ENCODE data around the gene TOMM6. TPM values are rescaled to one million over a fixed set of nuclear protein-coding genes. Genes with fewer than 3 reads are reported as not detected.

TOMM6 gene
- total RNA-seq, 1 experiment from 2014 or later = 142 TPM

GRCh38 chr6:41757271-41757670, 30.2 kb upstream of the TOMM6 start:
- Histone ChIP-seq H3K36me3 (ENCODE audit: low read depth, low read length) (no peaks in the 10 kb centered on the region), H3K79me2 (ENCODE audit: low read length) (no peaks in the 10 kb centered on the region), H3K4me1 (ENCODE audit: insufficient read depth, low read length) (no peaks in the 10 kb centered on the region), H3K27ac (ENCODE audit: low read length) (no peak overlapping the region), H3K4me3 (ENCODE audit: low read length) (no peak overlapping the region), H3K27me3 (ENCODE audit: low read length) (no peaks in the 10 kb centered on the region), H3F3A (ENCODE audit: low read length, unreplicated experiment) (no peaks in the 10 kb centered on the region), H2AFZ (ENCODE audit: low read length) (no peak overlapping the region), H3K9me2 (replicated peaks; ENCODE audit: low read length) (no peaks in the 10 kb centered on the region), H3K9me3 (ENCODE audit: low read length) (no peaks in the 10 kb centered on the region), H3K4me2 (ENCODE audit: low read length) (no peak overlapping the region), H3K9ac (ENCODE audit: low read length) (no peak overlapping the region), H4K20me1 (ENCODE audit: low read length) (no peaks in the 10 kb centered on the region)
- BruUV-seq (replicated peaks) = no TSS peak
- no peak for ATAC-seq
- POLR2A ChIA-PET (ENCODE audit: unreplicated experiment) = no interaction called here
- CTCF ChIA-PET = no interaction called here
- TF ChIP-seq CTCF (conservative IDR thresholded peaks at IDR 0.05; ENCODE audit: low read depth, low read length) (no peak), EZH2 (IDR thresholded peaks at IDR 0.05; ENCODE audit: low read length, unreplicated experiment) (no peak), EZH2phosphoT487 (IDR thresholded peaks at IDR 0.05; ENCODE audit: borderline replicate concordance, low read length) (no peak)
- intact Hi-C loops (cut with micrococcal nuclease) = no loop called here
- no peak for DNase-seq

- Histone ChIP-seq H3K9me3 (ENCODE audit: low read length) (no peaks in the 10 kb centered on the region), H2AFZ (ENCODE audit: low read length) (no peak overlapping the region), H3K9ac (ENCODE audit: low read length) (no peak overlapping the region), H4K20me1 (ENCODE audit: low read length) (no peaks in the 10 kb centered on the region), H3K4me3 (ENCODE audit: low read length) (no peak overlapping the region), H3K36me3 (ENCODE audit: low read depth, low read length) (no peaks in the 10 kb centered on the region), H3K4me2 (ENCODE audit: low read length) (no peak overlapping the region), H3K27ac (ENCODE audit: low read length) (no peak overlapping the region), H3K4me1 (ENCODE audit: insufficient read depth, low read length) (no peaks in the 10 kb centered on the region), H3K27me3 (ENCODE audit: low read length) (no peaks in the 10 kb centered on the region), H3K9me2 (replicated peaks; ENCODE audit: low read length) (no peaks in the 10 kb centered on the region), H3K79me2 (ENCODE audit: low read length) (no peaks in the 10 kb centered on the region), H3F3A (ENCODE audit: low read length, unreplicated experiment) (no peaks in the 10 kb centered on the region)
- DNase-seq = no peak
- TF ChIP-seq CTCF (conservative IDR thresholded peaks at IDR 0.05; ENCODE audit: low read depth, low read length) = no peak
- no peak for TF ChIP-seq EZH2phosphoT487 (IDR thresholded peaks at IDR 0.05; ENCODE audit: borderline replicate concordance, low read length)
- no peak for TF ChIP-seq EZH2 (IDR thresholded peaks at IDR 0.05; ENCODE audit: low read length, unreplicated experiment)
- POLR2A ChIA-PET (ENCODE audit: unreplicated experiment) = no interaction called here
- intact Hi-C loops (cut with micrococcal nuclease) = no loop called here
- BruUV-seq (replicated peaks) = no TSS peak
- CTCF ChIA-PET = no interaction called here
- no peak for ATAC-seq
These were observed 29.4 kb upstream of the TOMM6 start for GRCh38 chr6:41757931-41758640.

- Histone ChIP-seq H4K20me1 (ENCODE audit: low read length) (no peaks in the 10 kb centered on the region), H3K4me1 (ENCODE audit: insufficient read depth, low read length) (no peaks in the 10 kb centered on the region), H3K9ac (ENCODE audit: low read length) (no peak overlapping the region), H3F3A (ENCODE audit: low read length, unreplicated experiment) (no peaks in the 10 kb centered on the region), H3K4me3 (ENCODE audit: low read length) (no peak overlapping the region), H3K27ac (ENCODE audit: low read length) (no peak overlapping the region), H2AFZ (ENCODE audit: low read length) (no peak overlapping the region), H3K9me2 (replicated peaks; ENCODE audit: low read length) (no peaks in the 10 kb centered on the region), H3K79me2 (ENCODE audit: low read length) (no peaks in the 10 kb centered on the region), H3K4me2 (ENCODE audit: low read length) (no peak overlapping the region), H3K36me3 (ENCODE audit: low read depth, low read length) (no peaks in the 10 kb centered on the region), H3K27me3 (ENCODE audit: low read length) (no peaks in the 10 kb centered on the region), H3K9me3 (ENCODE audit: low read length) (no peaks in the 10 kb centered on the region)
- TF ChIP-seq EZH2 (IDR thresholded peaks at IDR 0.05; ENCODE audit: low read length, unreplicated experiment) = no peak
- no peak for TF ChIP-seq EZH2phosphoT487 (IDR thresholded peaks at IDR 0.05; ENCODE audit: borderline replicate concordance, low read length)
- TF ChIP-seq CTCF (conservative IDR thresholded peaks at IDR 0.05; ENCODE audit: low read depth, low read length) = no peak
- CTCF ChIA-PET = no interaction called here
- intact Hi-C loops (cut with micrococcal nuclease) = no loop called here
- POLR2A ChIA-PET (ENCODE audit: unreplicated experiment) = no interaction called here
- BruUV-seq (replicated peaks) = no TSS peak
- ATAC-seq = no peak
- DNase-seq = no peak
These were observed 28.9 kb upstream of the TOMM6 start for GRCh38 chr6:41758641-41759035.
